K562 (cell line): ENCODE data around the gene ANK2. TPM values are rescaled to one million over a fixed set of nuclear protein-coding genes. Genes with fewer than 3 reads are reported as not detected.

Experiments used
- ATAC-seq: fragments of 200-7000 bp; cut with Tn5 transposase; 3 replicates; pipeline ENCODE4 v1.9.1; 2020; ENCODE audit warnings: moderate library complexity
- BruUV-seq: library from RNA; stranded (reverse); fragments of 400-500 nt; replicated peaks from 2 replicates; lab custom pipeline; 2021; lab: Mats Ljungman, UMichigan
- CTCF ChIA-PET: fragments of 300-600 bp; formaldehyde crosslinking; extraction: SDS; loops from one replicate; lab custom pipeline; 2021; ENCODE audit warnings: low intra/inter-chr PET ratio; lab: Yijun Ruan, JAX
- POLR2A ChIA-PET: fragments of 300-600, 350-650 bp; sonication (Branson Sonifier 250); formaldehyde crosslinking; extraction: SDS; loops from one replicate; lab custom pipeline; 2021; ENCODE audit warnings: antibody characterized with exemption, inconsistent platforms; lab: Yijun Ruan, JAX
- DNase-seq, 4 experiments: peaks; one replicate each; pipeline versions ENCODE4 v3.0.0 to v3.0.0-alpha.2; 2011 to 2018; ENCODE audit warnings: low spot score in 3 of 4, mixed read lengths in 3 of 4; ENCODE audit errors: extremely low read depth in 1 of 4
- FAIRE-seq: peaks from 2 replicates; lab custom pipeline; 2011; peaks lifted over from hg19 to GRCh38; lab: Jason Lieb, UNC
- H2AFZ ChIP-seq: 2 replicates; pipeline ENCODE4 v1.6.0; 2011; ENCODE audit warnings: low read depth, low read length, control low read depth, inconsistent platforms
- H3K27ac ChIP-seq: fragments of 200-600 bp; 3 replicates; pipeline ENCODE4 v1.8.0; 2011; ENCODE audit warnings: low read depth, mild to moderate bottlenecking, control low read depth, inconsistent platforms, low read length, moderate library complexity, mixed read lengths; ENCODE audit errors: extremely low read depth
- H3K27me3 ChIP-seq, 2 experiments: fragments of 300-600 bp in 1 of 2; 2 replicates in 1 of 2; 3 replicates in 1 of 2; pipeline versions ENCODE4 v1.6.0 to v1.8.0; 2011; ENCODE audit warnings: inconsistent platforms in 2 of 2, low read length in 2 of 2, mild to moderate bottlenecking in 1 of 2, mixed read lengths in 1 of 2, moderate library complexity in 1 of 2; ENCODE audit not compliant: control insufficient read depth in 2 of 2, insufficient read depth in 2 of 2
- H3K36me3 ChIP-seq: fragments of 300-600 bp; 3 replicates; pipeline ENCODE4 v1.8.0; 2011; ENCODE audit warnings: mild to moderate bottlenecking, low read length, inconsistent platforms; ENCODE audit not compliant: control insufficient read depth, insufficient read depth
- H3K4me1 ChIP-seq, 2 experiments: fragments of 200-600 bp in 1 of 2; replicated peaks in 1 of 2; 2 replicates in 1 of 2; 3 replicates in 1 of 2; pipeline versions ENCODE4 v1.5.1 to v1.8.0; 2011; ENCODE audit warnings: inconsistent platforms in 2 of 2, low read length in 2 of 2, mild to moderate bottlenecking in 1 of 2, mixed read lengths in 1 of 2, moderate library complexity in 1 of 2; ENCODE audit not compliant: control insufficient read depth in 2 of 2, insufficient read depth in 2 of 2
- H3K4me2 ChIP-seq: 2 replicates; pipeline ENCODE4 v1.6.1; 2011; ENCODE audit warnings: low read length, control low read depth, inconsistent platforms, mixed read lengths; ENCODE audit not compliant: insufficient read depth
- H3K4me3 ChIP-seq: fragments of 200-600 bp; sonication (generic), shearing (Covaris generic); 2 replicates; pipeline ENCODE4 v1.5.1; 2016; ENCODE audit warnings: control low read depth, inconsistent platforms
- H3K79me2 ChIP-seq: fragments of 200-600 bp; 3 replicates; pipeline ENCODE4 v1.8.0; 2011; ENCODE audit warnings: low read length, inconsistent platforms; ENCODE audit not compliant: control insufficient read depth, insufficient read depth
- H3K9ac ChIP-seq, 2 experiments: 2 replicates each; pipeline versions ENCODE4 v1.6.0 to v1.6.1; 2011; ENCODE audit warnings: low read depth in 2 of 2, low read length in 2 of 2, control low read depth in 1 of 2, inconsistent platforms in 1 of 2, mild to moderate bottlenecking in 1 of 2, mixed read lengths in 1 of 2; ENCODE audit not compliant: insufficient read depth in 1 of 2
- H3K9me1 ChIP-seq: one replicate; pipeline ENCODE4 v1.6.0; 2011; ENCODE audit warnings: inconsistent platforms, mild to moderate bottlenecking, low read length, moderate library complexity; ENCODE audit not compliant: control insufficient read depth, insufficient read depth
- H3K9me3 ChIP-seq: replicated peaks from 2 replicates; pipeline ENCODE4 v1.5.1; 2011; ENCODE audit warnings: low read depth, low read length, inconsistent platforms; ENCODE audit not compliant: control insufficient read depth, insufficient read depth
- H4K20me1 ChIP-seq: replicated peaks from 2 replicates; pipeline ENCODE4 v1.6.1; 2011; ENCODE audit warnings: low read length, inconsistent platforms, mixed read lengths; ENCODE audit not compliant: control insufficient read depth, insufficient read depth
- NR2C1 ChIP-seq, 2 experiments: fragments of 450-650 bp; IDR thresholded peaks; 2 replicates each; pipeline ENCODE4 v1.6.1; 2017; ENCODE audit warnings: mild to moderate bottlenecking in 2 of 2, antibody characterized with exemption in 1 of 2, inconsistent platforms in 1 of 2, missing compliant biosample characterization in 1 of 2, missing genetic modification characterization in 1 of 2
- SIX5 ChIP-seq, 2 experiments: IDR thresholded peaks; 2 replicates each; pipeline ENCODE4 v1.6.1; 2011; ENCODE audit warnings: low read length in 2 of 2, borderline replicate concordance in 1 of 2, low read depth in 1 of 2, mild to moderate bottlenecking in 1 of 2, moderate library complexity in 1 of 2; ENCODE audit not compliant: insufficient read depth in 1 of 2
- SMARCE1 ChIP-seq: fragments of 450-650 bp; IDR thresholded peaks from 2 replicates; pipeline ENCODE4 v1.7.1; 2016; ENCODE audit warnings: mild to moderate bottlenecking
- SP2 ChIP-seq: IDR thresholded peaks from 2 replicates; pipeline ENCODE4 v1.6.1; 2011; ENCODE audit warnings: mild to moderate bottlenecking, low read depth, low read length, moderate library complexity; ENCODE audit not compliant: poor library complexity, severe bottlenecking; ENCODE audit errors: extremely low read depth
- SUPT5H ChIP-seq: fragments of 450-650 bp; IDR thresholded peaks from 2 replicates; pipeline ENCODE4 v1.6.1; 2016
- in situ Hi-C: fragments of 300-500 bp; cut with MboI; formaldehyde crosslinking; loops from 4 replicates; pipeline ENCODE4 v1.15.0; 2018; ENCODE audit warnings: inconsistent platforms, mixed read lengths
- intact Hi-C: fragments of 100-400 bp; cut with micrococcal nuclease; formaldehyde crosslinking; loops from 2 replicates; pipeline ENCODE4 v1.14.2; 2022
- polyA plus RNA-seq, 8 experiments: library from polyadenylated mRNA; depleted of rRNA in 4 of 8; stranded (reverse) in 5 of 8; unstranded in 3 of 8; fragments of >200 nt; fragmentation: Nextera tagmentation in 2 of 8; fragmentation: Illumina TruSeq in 1 of 8; extraction: Ambion mirVana in 2 of 8; extraction: Trizol in 1 of 8; gene quantifications; 2 replicates each; pipeline versions ENCODE4 v1.2.1 to v1.2.3, GENCODE V29; 2011 to 2014; ENCODE audit warnings: inconsistent platforms in 1 of 8, missing spikeins in 1 of 8
- total RNA-seq, 7 experiments: library from RNA; depleted of rRNA in 6 of 7; stranded (reverse); fragments of >200 nt in 6 of 7; fragmentation: Illumina TruSeq in 2 of 7; extraction: Trizol in 2 of 7; gene quantifications; 2 replicates each; pipeline versions ENCODE4 v1.2.1 to v1.2.3, GENCODE V29; 2011 to 2021; ENCODE audit warnings: low replicate concordance in 1 of 7
- TF ChIP-seq, protein P1 (sequence below): fragments of 250-450 bp; sonication (Bioruptor Pico); IDR thresholded peaks from 2 replicates; pipeline ENCODE4 v1.4.0; 2020; ENCODE audit warnings: mild to moderate bottlenecking, moderate library complexity
- TF ChIP-seq, protein P2 (sequence below): fragments of 250-450 bp; sonication (Bioruptor Pico); IDR thresholded peaks from 2 replicates; pipeline ENCODE4 v1.4.0; 2020; ENCODE audit warnings: borderline replicate concordance
- TF ChIP-seq, protein P3 (sequence below): fragments of 250-450 bp; sonication (Bioruptor Pico); IDR thresholded peaks from 2 replicates; pipeline ENCODE4 v1.5.0; 2022; ENCODE audit warnings: mild to moderate bottlenecking

The ANK2 gene
- total and polyA plus RNA-seq, 9 of the 15 experiments (the other 6 are each of a cell fraction or from before 2014, with no cell fraction given): 0.07 to 0.24 TPM; not detected in 7

DNA sequence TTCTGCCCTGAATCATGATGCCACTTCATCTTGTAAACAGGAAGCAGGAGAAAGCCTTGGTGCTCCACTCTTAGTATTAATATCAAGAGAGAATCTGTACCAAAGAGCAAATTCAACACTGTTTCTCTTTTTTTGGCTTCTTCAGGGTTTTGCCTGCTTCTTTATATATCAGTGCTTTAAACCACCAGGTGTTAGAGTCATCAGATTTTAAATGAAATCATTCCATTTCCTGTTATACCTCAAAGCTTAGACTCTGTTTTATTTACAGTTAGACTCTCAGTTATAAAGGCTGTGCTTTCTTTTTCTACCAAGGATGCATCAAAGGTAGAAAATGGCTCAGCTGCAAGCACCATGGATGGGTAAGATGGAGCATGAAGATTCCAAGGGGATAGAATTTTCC is 361.2 kb downstream of the ANK2 start:
- H3K4me1 ChIP-seq: no peaks in the 10 kb centered on the region
- H3K9ac ChIP-seq: no peak overlapping the region
- H3K27ac ChIP-seq: no peak overlapping the region
- no peak overlapping the region for H3K4me3 ChIP-seq
- H4K20me1 ChIP-seq: no peaks in the 10 kb centered on the region
- POLR2A ChIA-PET: no interaction called here
- TF ChIP-seq SP2 (no peak), NR2C1 (IDR thresholded peaks at IDR 0.05) (no peak), NR2C1 (tag; IDR thresholded peaks at IDR 0.05) (no peak), SUPT5H (no peak), SMARCE1 (no peak), SIX5 (IDR thresholded peaks at IDR 0.05; ENCODE audit: borderline replicate concordance in 1 of 2, insufficient read depth in 1 of 2, low read depth in 1 of 2, low read length in 2 of 2) (no peak)
- TF ChIP-seq, protein P1, sequence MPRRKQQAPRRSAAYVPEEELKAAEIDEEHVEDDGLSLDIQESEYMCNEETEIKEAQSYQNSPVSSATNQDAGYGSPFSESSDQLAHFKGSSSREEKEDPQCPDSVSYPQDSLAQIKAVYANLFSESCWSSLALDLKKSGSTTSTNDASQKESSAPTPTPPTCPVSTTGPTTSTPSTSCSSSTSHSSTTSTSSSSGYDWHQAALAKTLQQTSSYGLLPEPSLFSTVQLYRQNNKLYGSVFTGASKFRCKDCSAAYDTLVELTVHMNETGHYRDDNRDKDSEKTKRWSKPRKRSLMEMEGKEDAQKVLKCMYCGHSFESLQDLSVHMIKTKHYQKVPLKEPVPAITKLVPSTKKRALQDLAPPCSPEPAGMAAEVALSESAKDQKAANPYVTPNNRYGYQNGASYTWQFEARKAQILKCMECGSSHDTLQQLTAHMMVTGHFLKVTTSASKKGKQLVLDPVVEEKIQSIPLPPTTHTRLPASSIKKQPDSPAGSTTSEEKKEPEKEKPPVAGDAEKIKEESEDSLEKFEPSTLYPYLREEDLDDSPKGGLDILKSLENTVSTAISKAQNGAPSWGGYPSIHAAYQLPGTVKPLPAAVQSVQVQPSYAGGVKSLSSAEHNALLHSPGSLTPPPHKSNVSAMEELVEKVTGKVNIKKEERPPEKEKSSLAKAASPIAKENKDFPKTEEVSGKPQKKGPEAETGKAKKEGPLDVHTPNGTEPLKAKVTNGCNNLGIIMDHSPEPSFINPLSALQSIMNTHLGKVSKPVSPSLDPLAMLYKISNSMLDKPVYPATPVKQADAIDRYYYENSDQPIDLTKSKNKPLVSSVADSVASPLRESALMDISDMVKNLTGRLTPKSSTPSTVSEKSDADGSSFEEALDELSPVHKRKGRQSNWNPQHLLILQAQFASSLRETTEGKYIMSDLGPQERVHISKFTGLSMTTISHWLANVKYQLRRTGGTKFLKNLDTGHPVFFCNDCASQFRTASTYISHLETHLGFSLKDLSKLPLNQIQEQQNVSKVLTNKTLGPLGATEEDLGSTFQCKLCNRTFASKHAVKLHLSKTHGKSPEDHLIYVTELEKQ (CRISPR knock-in tag): no peak
- TF ChIP-seq, protein P2, sequence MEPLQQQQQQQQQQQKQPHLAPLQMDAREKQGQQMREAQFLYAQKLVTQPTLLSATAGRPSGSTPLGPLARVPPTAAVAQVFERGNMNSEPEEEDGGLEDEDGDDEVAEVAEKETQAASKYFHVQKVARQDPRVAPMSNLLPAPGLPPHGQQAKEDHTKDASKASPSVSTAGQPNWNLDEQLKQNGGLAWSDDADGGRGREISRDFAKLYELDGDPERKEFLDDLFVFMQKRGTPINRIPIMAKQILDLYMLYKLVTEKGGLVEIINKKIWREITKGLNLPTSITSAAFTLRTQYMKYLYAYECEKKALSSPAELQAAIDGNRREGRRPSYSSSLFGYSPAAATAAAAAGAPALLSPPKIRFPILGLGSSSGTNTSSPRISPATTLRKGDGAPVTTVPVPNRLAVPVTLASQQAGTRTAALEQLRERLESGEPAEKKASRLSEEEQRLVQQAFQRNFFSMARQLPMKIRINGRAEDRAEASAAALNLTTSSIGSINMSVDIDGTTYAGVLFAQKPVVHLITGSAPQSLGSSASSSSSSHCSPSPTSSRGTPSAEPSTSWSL (CRISPR knock-in tag): no peak
- TF ChIP-seq, protein P3, sequence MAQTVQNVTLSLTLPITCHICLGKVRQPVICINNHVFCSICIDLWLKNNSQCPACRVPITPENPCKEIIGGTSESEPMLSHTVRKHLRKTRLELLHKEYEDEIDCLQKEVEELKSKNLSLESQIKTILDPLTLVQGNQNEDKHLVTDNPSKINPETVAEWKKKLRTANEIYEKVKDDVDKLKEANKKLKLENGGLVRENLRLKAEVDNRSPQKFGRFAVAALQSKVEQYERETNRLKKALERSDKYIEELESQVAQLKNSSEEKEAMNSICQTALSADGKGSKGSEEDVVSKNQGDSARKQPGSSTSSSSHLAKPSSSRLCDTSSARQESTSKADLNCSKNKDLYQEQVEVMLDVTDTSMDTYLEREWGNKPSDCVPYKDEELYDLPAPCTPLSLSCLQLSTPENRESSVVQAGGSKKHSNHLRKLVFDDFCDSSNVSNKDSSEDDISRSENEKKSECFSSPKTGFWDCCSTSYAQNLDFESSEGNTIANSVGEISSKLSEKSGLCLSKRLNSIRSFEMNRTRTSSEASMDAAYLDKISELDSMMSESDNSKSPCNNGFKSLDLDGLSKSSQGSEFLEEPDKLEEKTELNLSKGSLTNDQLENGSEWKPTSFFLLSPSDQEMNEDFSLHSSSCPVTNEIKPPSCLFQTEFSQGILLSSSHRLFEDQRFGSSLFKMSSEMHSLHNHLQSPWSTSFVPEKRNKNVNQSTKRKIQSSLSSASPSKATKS (CRISPR knock-in tag): no peak
- intact Hi-C loops (no loop called here), in situ Hi-C loops (loop anchor here (25.0 kb wide), 1 partner anchor 977 kb away; no protein-coding TSS in a partner anchor)
- FAIRE-seq: no peak
- no peaks in the 10 kb centered on the region for H3K36me3 ChIP-seq
- H3K79me2 ChIP-seq: no peaks in the 10 kb centered on the region
- H2AFZ ChIP-seq: no peak overlapping the region
- H3K9me3 ChIP-seq: no peaks in the 10 kb centered on the region
- no peak overlapping the region for H3K4me2 ChIP-seq
- BruUV-seq: no TSS peak
- DNase-seq: no peak
- no peaks in the 10 kb centered on the region for H3K9me1 ChIP-seq
- ATAC-seq: no peak
- H3K27me3 ChIP-seq: no peaks in the 10 kb centered on the region
- CTCF ChIA-PET: no interaction called here
